K562 (cell line): ENCODE results near the gene CACNB2. TPM values are rescaled to one million over a fixed set of nuclear protein-coding genes. Genes with fewer than 3 reads are reported as not detected.

ENCODE experiments used
- ATAC-seq: fragments of 200-7000 bp; cut with Tn5 transposase; 3 replicates; pipeline ENCODE4 v1.9.1; 2020; ENCODE audit warnings: moderate library complexity
- BruUV-seq: library from RNA; stranded (reverse); fragments of 400-500 nt; replicated peaks from 2 replicates; lab custom pipeline; 2021; lab: Mats Ljungman, UMichigan
- CTCF ChIA-PET: fragments of 300-600 bp; formaldehyde crosslinking; extraction: SDS; loops from one replicate; lab custom pipeline; 2021; ENCODE audit warnings: low intra/inter-chr PET ratio; lab: Yijun Ruan, JAX
- POLR2A ChIA-PET: fragments of 300-600, 350-650 bp; sonication (Branson Sonifier 250); formaldehyde crosslinking; extraction: SDS; loops from one replicate; lab custom pipeline; 2021; ENCODE audit warnings: antibody characterized with exemption, inconsistent platforms; lab: Yijun Ruan, JAX
- DNase-seq, 4 experiments: peaks; one replicate each; pipeline versions ENCODE4 v3.0.0 to v3.0.0-alpha.2; 2011 to 2018; ENCODE audit warnings: low spot score in 3 of 4, mixed read lengths in 3 of 4; ENCODE audit errors: extremely low read depth in 1 of 4
- FAIRE-seq: peaks from 2 replicates; lab custom pipeline; 2011; peaks lifted over from hg19 to GRCh38; lab: Jason Lieb, UNC
- H2AFZ ChIP-seq: 2 replicates; pipeline ENCODE4 v1.6.0; 2011; ENCODE audit warnings: low read depth, low read length, control low read depth, inconsistent platforms
- H3K27ac ChIP-seq: fragments of 200-600 bp; 3 replicates; pipeline ENCODE4 v1.8.0; 2011; ENCODE audit warnings: low read depth, mild to moderate bottlenecking, control low read depth, inconsistent platforms, low read length, moderate library complexity, mixed read lengths; ENCODE audit errors: extremely low read depth
- H3K27me3 ChIP-seq, 2 experiments: fragments of 300-600 bp in 1 of 2; 2 replicates in 1 of 2; 3 replicates in 1 of 2; pipeline versions ENCODE4 v1.6.0 to v1.8.0; 2011; ENCODE audit warnings: inconsistent platforms in 2 of 2, low read length in 2 of 2, mild to moderate bottlenecking in 1 of 2, mixed read lengths in 1 of 2, moderate library complexity in 1 of 2; ENCODE audit not compliant: control insufficient read depth in 2 of 2, insufficient read depth in 2 of 2
- H3K36me3 ChIP-seq: fragments of 300-600 bp; 3 replicates; pipeline ENCODE4 v1.8.0; 2011; ENCODE audit warnings: mild to moderate bottlenecking, low read length, inconsistent platforms; ENCODE audit not compliant: control insufficient read depth, insufficient read depth
- H3K4me1 ChIP-seq, 2 experiments: fragments of 200-600 bp in 1 of 2; replicated peaks in 1 of 2; 2 replicates in 1 of 2; 3 replicates in 1 of 2; pipeline versions ENCODE4 v1.5.1 to v1.8.0; 2011; ENCODE audit warnings: inconsistent platforms in 2 of 2, low read length in 2 of 2, mild to moderate bottlenecking in 1 of 2, mixed read lengths in 1 of 2, moderate library complexity in 1 of 2; ENCODE audit not compliant: control insufficient read depth in 2 of 2, insufficient read depth in 2 of 2
- H3K4me2 ChIP-seq: 2 replicates; pipeline ENCODE4 v1.6.1; 2011; ENCODE audit warnings: low read length, control low read depth, inconsistent platforms, mixed read lengths; ENCODE audit not compliant: insufficient read depth
- H3K4me3 ChIP-seq: fragments of 200-600 bp; sonication (generic), shearing (Covaris generic); 2 replicates; pipeline ENCODE4 v1.5.1; 2016; ENCODE audit warnings: control low read depth, inconsistent platforms
- H3K79me2 ChIP-seq: fragments of 200-600 bp; 3 replicates; pipeline ENCODE4 v1.8.0; 2011; ENCODE audit warnings: low read length, inconsistent platforms; ENCODE audit not compliant: control insufficient read depth, insufficient read depth
- H3K9ac ChIP-seq, 2 experiments: 2 replicates each; pipeline versions ENCODE4 v1.6.0 to v1.6.1; 2011; ENCODE audit warnings: low read depth in 2 of 2, low read length in 2 of 2, control low read depth in 1 of 2, inconsistent platforms in 1 of 2, mild to moderate bottlenecking in 1 of 2, mixed read lengths in 1 of 2; ENCODE audit not compliant: insufficient read depth in 1 of 2
- H3K9me1 ChIP-seq: one replicate; pipeline ENCODE4 v1.6.0; 2011; ENCODE audit warnings: inconsistent platforms, mild to moderate bottlenecking, low read length, moderate library complexity; ENCODE audit not compliant: control insufficient read depth, insufficient read depth
- H3K9me3 ChIP-seq: replicated peaks from 2 replicates; pipeline ENCODE4 v1.5.1; 2011; ENCODE audit warnings: low read depth, low read length, inconsistent platforms; ENCODE audit not compliant: control insufficient read depth, insufficient read depth
- H4K20me1 ChIP-seq: replicated peaks from 2 replicates; pipeline ENCODE4 v1.6.1; 2011; ENCODE audit warnings: low read length, inconsistent platforms, mixed read lengths; ENCODE audit not compliant: control insufficient read depth, insufficient read depth
- C11orf30 ChIP-seq: fragments of 450-650 bp; IDR thresholded peaks from 2 replicates; pipeline ENCODE4 v1.6.1; 2016; ENCODE audit warnings: low read depth, mild to moderate bottlenecking
- ESRRA ChIP-seq: fragments of 450-650 bp; IDR thresholded peaks from 2 replicates; pipeline ENCODE4 v1.6.1; 2014; ENCODE audit warnings: low read depth, mild to moderate bottlenecking, moderate library complexity, borderline replicate concordance
- GTF2A2 ChIP-seq: IDR thresholded peaks from 2 replicates; pipeline ENCODE4 v1.6.1; 2016; ENCODE audit warnings: mild to moderate bottlenecking, missing genetic modification characterization, missing compliant biosample characterization
- GTF2F1 ChIP-seq: IDR thresholded peaks from 2 replicates; pipeline ENCODE4 v1.6.1; 2011; ENCODE audit warnings: low read depth, low read length, improper control_type of control experiment
- MAFG ChIP-seq: fragments of 450-650 bp; conservative IDR thresholded peaks from 2 replicates; pipeline ENCODE4 v1.6.1; 2016; ENCODE audit warnings: missing genetic modification characterization, missing compliant biosample characterization
- MEF2A ChIP-seq: IDR thresholded peaks from 2 replicates; pipeline ENCODE4 v1.6.1; 2011; ENCODE audit warnings: low read depth, mild to moderate bottlenecking, low read length, moderate library complexity; ENCODE audit not compliant: control insufficient read depth
- SMC3 ChIP-seq: conservative IDR thresholded peaks from 2 replicates; pipeline ENCODE4 v1.6.1; 2011; ENCODE audit warnings: low read depth, low read length, improper control_type of control experiment; ENCODE audit not compliant: insufficient read depth
- ZNF316 ChIP-seq: fragments of 450-650 bp; IDR thresholded peaks from 2 replicates; pipeline ENCODE4 v1.6.1; 2016
- ZNF561 ChIP-seq: fragments of 450-650 bp; formaldehyde crosslinking; conservative IDR thresholded peaks from 2 replicates; pipeline ENCODE4 v1.4.0; 2020; ENCODE audit warnings: mild to moderate bottlenecking, moderate library complexity
- ZNF668 ChIP-seq: fragments of 250-450 bp; sonication (Bioruptor Pico); IDR thresholded peaks from 2 replicates; pipeline ENCODE4 v1.8.0; 2022; ENCODE audit warnings: mild to moderate bottlenecking, inconsistent platforms
- WGBS: fragments of 100-300 bp; shearing (Covaris generic); methylation state at CpG from one replicate; pipeline ENCODE4 v1.1.6; 2016; ENCODE audit warnings: low coverage, mixed read lengths; ENCODE audit not compliant: insufficient coverage; ENCODE audit errors: missing lambda C conversion rate; 5-methylcytosine and 5-hydroxymethylcytosine counted together
- in situ Hi-C: fragments of 300-500 bp; cut with MboI; formaldehyde crosslinking; loops from 4 replicates; pipeline ENCODE4 v1.15.0; 2018; ENCODE audit warnings: inconsistent platforms, mixed read lengths
- intact Hi-C: fragments of 100-400 bp; cut with micrococcal nuclease; formaldehyde crosslinking; loops from 2 replicates; pipeline ENCODE4 v1.14.2; 2022
- polyA plus RNA-seq, 8 experiments: library from polyadenylated mRNA; depleted of rRNA in 4 of 8; stranded (reverse) in 5 of 8; unstranded in 3 of 8; fragments of >200 nt; fragmentation: Nextera tagmentation in 2 of 8; fragmentation: Illumina TruSeq in 1 of 8; extraction: Ambion mirVana in 2 of 8; extraction: Trizol in 1 of 8; gene quantifications; 2 replicates each; pipeline versions ENCODE4 v1.2.1 to v1.2.3, GENCODE V29; 2011 to 2014; ENCODE audit warnings: inconsistent platforms in 1 of 8, missing spikeins in 1 of 8
- total RNA-seq, 7 experiments: library from RNA; depleted of rRNA in 6 of 7; stranded (reverse); fragments of >200 nt in 6 of 7; fragmentation: Illumina TruSeq in 2 of 7; extraction: Trizol in 2 of 7; gene quantifications; 2 replicates each; pipeline versions ENCODE4 v1.2.1 to v1.2.3, GENCODE V29; 2011 to 2021; ENCODE audit warnings: low replicate concordance in 1 of 7
- TF ChIP-seq, protein P1 (sequence below), 3 experiments: IDR thresholded peaks in 2 of 3; conservative IDR thresholded peaks in 1 of 3; 2 replicates each; pipeline ENCODE4 v1.5.1; 2011 to 2012; ENCODE audit warnings: low read length in 3 of 3, mild to moderate bottlenecking in 3 of 3, control low read depth in 2 of 3, improper control_type of control experiment in 1 of 3, inconsistent platforms in 1 of 3, low read depth in 1 of 3, mixed read lengths in 1 of 3, moderate library complexity in 1 of 3; ENCODE audit not compliant: insufficient read depth in 2 of 3
- TF ChIP-seq, protein P2 (sequence below), 2 experiments: fragments of 450-650 bp in 1 of 2; sonication (generic) in 1 of 2; formaldehyde crosslinking in 1 of 2; IDR thresholded peaks in 1 of 2; conservative IDR thresholded peaks in 1 of 2; 2 replicates each; pipeline versions ENCODE4 v1.6.1 to v1.8.1; 2016 to 2023; ENCODE audit warnings: mild to moderate bottlenecking in 2 of 2, moderate library complexity in 2 of 2, inconsistent platforms in 1 of 2, missing genetic modification reagents in 1 of 2

Gene CACNB2
- total and polyA plus RNA-seq, 9 of the 15 experiments (the other 6 are each of a cell fraction or from before 2014, with no cell fraction given): 1.8 to 2.2 TPM; not detected in 7

DNA sequence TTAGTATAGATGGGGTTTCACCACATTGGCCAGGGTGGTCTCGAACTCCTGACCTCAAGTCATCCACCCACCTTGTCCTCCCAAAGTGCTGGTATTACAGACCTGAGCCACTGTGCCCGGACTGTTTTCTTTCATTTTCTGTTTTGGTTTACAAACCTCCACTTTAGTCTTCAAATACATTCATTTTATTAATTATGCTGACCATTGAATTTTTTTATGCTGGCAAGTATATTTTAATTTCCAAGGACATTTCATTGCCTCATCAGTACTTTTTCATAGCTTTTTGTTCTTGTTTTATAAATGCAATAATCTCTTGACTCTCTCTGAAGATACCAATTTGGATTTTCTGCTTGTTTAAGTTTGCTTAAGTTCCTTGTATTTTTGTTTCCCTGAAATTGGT is 170.5 kb downstream of the CACNB2 start:
- no peak for FAIRE-seq
- CTCF ChIA-PET: no interaction called here
- Histone ChIP-seq H3K4me3 (no peak overlapping the region), H3K9me3 (no peaks in the 10 kb centered on the region), H3K9me1 (no peaks in the 10 kb centered on the region), H3K9ac (no peak overlapping the region), H4K20me1 (no peaks in the 10 kb centered on the region), H3K36me3 (no peaks in the 10 kb centered on the region), H3K27ac (no peak overlapping the region), H3K27me3 (no peaks in the 10 kb centered on the region; a peak in 1 of 5 replicates), H3K4me2 (no peak overlapping the region), H2AFZ (no peak overlapping the region), H3K79me2 (no peaks in the 10 kb centered on the region), H3K4me1 (no peaks in the 10 kb centered on the region)
- BruUV-seq: no TSS peak
- intact Hi-C loops: no loop called here
- DNase-seq: no peak
- no peak for ATAC-seq
- no peak for TF ChIP-seq GTF2A2 (tag)
- peak; percentile 81 for TF ChIP-seq ZNF316
- no peak for TF ChIP-seq GTF2F1
- peak; percentile 53; the same call in 1 of the 2 replicates for TF ChIP-seq C11orf30
- TF ChIP-seq MAFG: peak; percentile 40; the same call in 1 of the 2 replicates
- POLR2A ChIA-PET: no interaction called here
- WGBS: 5% methylated on average over 2 of the region's 2 CpGs
- in situ Hi-C loops: no loop called here

GRCh38 chr10:18312374-18313139 is 172.3 kb downstream of the CACNB2 start:
- ChIA-PET POLR2A (interaction anchor here (0.9 to 1.0 kb wide), 2 partner anchors 121 to 377 kb away, joined by 3 to 4 read pairs; no protein-coding TSS in a partner anchor), CTCF (no interaction called here)
- no peak overlapping the region for H3K9ac ChIP-seq
- intact Hi-C loops: no loop called here
- FAIRE-seq (peak; percentile 83), DNase-seq (peak; percentile 11 to 43 (median 27)), ATAC-seq (peak; percentile 80)
- no peak overlapping the region for H3K4me3 ChIP-seq
- no peak overlapping the region for H3K4me2 ChIP-seq
- no peak overlapping the region for H3K27ac ChIP-seq
- no peaks in the 10 kb centered on the region for H3K9me1 ChIP-seq
- H3K4me1 ChIP-seq: no peaks in the 10 kb centered on the region
- H3K36me3 ChIP-seq: no peaks in the 10 kb centered on the region
- no peaks in the 10 kb centered on the region for H3K9me3 ChIP-seq
- BruUV-seq: no TSS peak
- H3K27me3 ChIP-seq: no peaks in the 10 kb centered on the region
- H2AFZ ChIP-seq: no peak overlapping the region
- no peaks in the 10 kb centered on the region for H4K20me1 ChIP-seq
- WGBS: under 1% methylated on average over 7 of the region's 7 CpGs
- in situ Hi-C loops: no loop called here
- H3K79me2 ChIP-seq: no peaks in the 10 kb centered on the region
- TF ChIP-seq, protein P1, sequence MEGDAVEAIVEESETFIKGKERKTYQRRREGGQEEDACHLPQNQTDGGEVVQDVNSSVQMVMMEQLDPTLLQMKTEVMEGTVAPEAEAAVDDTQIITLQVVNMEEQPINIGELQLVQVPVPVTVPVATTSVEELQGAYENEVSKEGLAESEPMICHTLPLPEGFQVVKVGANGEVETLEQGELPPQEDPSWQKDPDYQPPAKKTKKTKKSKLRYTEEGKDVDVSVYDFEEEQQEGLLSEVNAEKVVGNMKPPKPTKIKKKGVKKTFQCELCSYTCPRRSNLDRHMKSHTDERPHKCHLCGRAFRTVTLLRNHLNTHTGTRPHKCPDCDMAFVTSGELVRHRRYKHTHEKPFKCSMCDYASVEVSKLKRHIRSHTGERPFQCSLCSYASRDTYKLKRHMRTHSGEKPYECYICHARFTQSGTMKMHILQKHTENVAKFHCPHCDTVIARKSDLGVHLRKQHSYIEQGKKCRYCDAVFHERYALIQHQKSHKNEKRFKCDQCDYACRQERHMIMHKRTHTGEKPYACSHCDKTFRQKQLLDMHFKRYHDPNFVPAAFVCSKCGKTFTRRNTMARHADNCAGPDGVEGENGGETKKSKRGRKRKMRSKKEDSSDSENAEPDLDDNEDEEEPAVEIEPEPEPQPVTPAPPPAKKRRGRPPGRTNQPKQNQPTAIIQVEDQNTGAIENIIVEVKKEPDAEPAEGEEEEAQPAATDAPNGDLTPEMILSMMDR (IDR thresholded peaks at IDR 0.05 in 2 of 3, conservative IDR thresholded peaks at IDR 0.05 in 1 of 3; ENCODE audit: insufficient read depth in 2 of 3, low read depth in 1 of 3, low read length in 3 of 3): peak in 2 of 3 experiments; percentile 54 to 59; a peak in 3 of 6 replicates
- TF ChIP-seq SMC3 (0 out of 2 replicates have a peak, but pooled peaks have one; percentile 9), ZNF668 (CRISPR knock-in tag) (no peak), ZNF561 (CRISPR knock-in tag) (no peak), ESRRA (peak; percentile 97), MEF2A (peak; percentile 98)
- TF ChIP-seq, protein P2, sequence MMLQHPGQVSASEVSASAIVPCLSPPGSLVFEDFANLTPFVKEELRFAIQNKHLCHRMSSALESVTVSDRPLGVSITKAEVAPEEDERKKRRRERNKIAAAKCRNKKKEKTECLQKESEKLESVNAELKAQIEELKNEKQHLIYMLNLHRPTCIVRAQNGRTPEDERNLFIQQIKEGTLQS (IDR thresholded peaks at IDR 0.05): peak; percentile 53
- TF ChIP-seq, protein P2 (CRISPR knock-in tag; conservative IDR thresholded peaks at IDR 0.05): no peak
